OCI-LY1 (cell line): ENCODE data around the gene TNFAIP3.

Experiments used
- H2AFZ ChIP-seq: fragments of 200-600 bp; sonication (generic), shearing (Covaris generic); 2 replicates; pipeline ENCODE4 v1.6.0; 2014; ENCODE audit warnings: antibody characterized with exemption, mild to moderate bottlenecking, low read length
- H3F3A ChIP-seq: fragments of 200-600 bp; sonication (generic), shearing (Covaris generic); 2 replicates; pipeline ENCODE4 v1.6.0; 2014; ENCODE audit warnings: mild to moderate bottlenecking, antibody characterized with exemption, low read length, moderate library complexity; ENCODE audit not compliant: insufficient read depth
- H3K27ac ChIP-seq: fragments of 200-600 bp; sonication (generic); 2 replicates; pipeline ENCODE4 v1.5.1; 2014; ENCODE audit warnings: low read length, mixed run types, mild to moderate bottlenecking, low read depth; ENCODE audit not compliant: poor library complexity, severe bottlenecking
- H3K27me3 ChIP-seq: fragments of 200-600 bp; sonication (generic); 2 replicates; pipeline ENCODE4 v1.6.0; 2014; ENCODE audit warnings: antibody characterized with exemption, mild to moderate bottlenecking, low read length, moderate library complexity; ENCODE audit not compliant: insufficient read depth
- H3K36me3 ChIP-seq: fragments of 200-600 bp; sonication (generic); 2 replicates; pipeline ENCODE4 v1.6.1; 2014; ENCODE audit warnings: mild to moderate bottlenecking, antibody characterized with exemption, low read length, moderate library complexity, mixed read lengths; ENCODE audit not compliant: insufficient read depth
- H3K4me1 ChIP-seq: fragments of 200-600 bp; sonication (generic); 2 replicates; pipeline ENCODE4 v1.5.1; 2014; ENCODE audit warnings: mild to moderate bottlenecking, low read length, moderate library complexity; ENCODE audit not compliant: insufficient read depth, severe bottlenecking
- H3K4me2 ChIP-seq: fragments of 200-600 bp; sonication (generic), shearing (Covaris generic); 2 replicates; pipeline ENCODE4 v1.6.1; 2014; ENCODE audit warnings: low read length
- H3K4me3 ChIP-seq: fragments of 200-600 bp; sonication (generic); 2 replicates; pipeline ENCODE4 v1.5.1; 2014; ENCODE audit warnings: low read length, low read depth, mild to moderate bottlenecking, mixed read lengths; ENCODE audit not compliant: poor library complexity, severe bottlenecking
- H3K79me2 ChIP-seq: fragments of 200-600 bp; shearing (Covaris generic); 2 replicates; pipeline ENCODE4 v1.6.1; 2016; ENCODE audit warnings: mixed run types, low read length, mixed read lengths; ENCODE audit not compliant: insufficient read depth
- H3K9ac ChIP-seq: fragments of 200-600 bp; sonication (generic), shearing (Covaris generic); 2 replicates; pipeline ENCODE4 v1.6.1; 2014; ENCODE audit warnings: mild to moderate bottlenecking, low read length, mixed read lengths
- H3K9me2 ChIP-seq: fragments of 200-600 bp; sonication (generic), shearing (Covaris generic); 2 replicates; pipeline ENCODE4 v1.6.1; 2014; ENCODE audit warnings: low read depth, mild to moderate bottlenecking, low read length, mixed read lengths
- H3K9me3 ChIP-seq: fragments of 200-600 bp; shearing (Covaris generic); 2 replicates; pipeline ENCODE4 v1.6.1; 2014; ENCODE audit warnings: low read length, mixed read lengths
- H4K20me1 ChIP-seq: fragments of 200-600 bp; sonication (generic), shearing (Covaris generic); 2 replicates; pipeline ENCODE4 v1.6.0; 2016; ENCODE audit warnings: mild to moderate bottlenecking, low read length; ENCODE audit not compliant: insufficient read depth
- CTCF ChIP-seq: fragments of 200-600 bp; sonication (generic), shearing (Covaris generic); IDR thresholded peaks from 2 replicates; pipeline ENCODE4 v1.5.1; 2017; ENCODE audit warnings: mild to moderate bottlenecking, antibody characterized with exemption, low read length, moderate library complexity, mixed read lengths
- EZH2 ChIP-seq: fragments of 200-600 bp; sonication (generic), shearing (Covaris generic); IDR thresholded peaks from 2 replicates; pipeline ENCODE4 v1.8.0; 2017; ENCODE audit warnings: borderline replicate concordance, mixed run types, mild to moderate bottlenecking, antibody characterized with exemption, low read length, moderate library complexity, mixed read lengths

The TNFAIP3 gene

GRCh38 chr6:137866914-137867684, at the start of gene TNFAIP3:
TSS of gene TNFAIP3 (plus strand) at chr6:137867259. CDS start at chr6:137871228, 3,969 bp downstream.
- H3K9me2 ChIP-seq: no peaks in the 10 kb centered on the region
- no peaks in the 10 kb centered on the region for H3K9me3 ChIP-seq
- no peaks in the 10 kb centered on the region for H4K20me1 ChIP-seq
- H3K4me2 ChIP-seq: peak within 1 kb of the TSS; percentile 71
- no peaks in the 10 kb centered on the region for H3F3A ChIP-seq
- H3K27ac ChIP-seq: no peak within 1 kb of the TSS
- peak within 1 kb of the TSS; percentile 66 for H3K4me3 ChIP-seq
- no peaks in the 10 kb centered on the region for H3K27me3 ChIP-seq
- H3K36me3 ChIP-seq: peaks cover 6% of the 10 kb centered on the region; the same call in 1 of the 2 replicates
- TF ChIP-seq CTCF: peak; percentile 50
- TF ChIP-seq EZH2: no peak
- H3K79me2 ChIP-seq: no peaks in the 10 kb centered on the region
- peaks cover 49% of the 10 kb centered on the region for H3K4me1 ChIP-seq
- peak within 1 kb of the TSS; percentile 87 for H2AFZ ChIP-seq
- H3K9ac ChIP-seq: peak within 1 kb of the TSS; percentile 65

GRCh38 chr6:137818440-137818839, 48.6 kb upstream of the TNFAIP3 start:
- no peak overlapping the region for H3K4me3 ChIP-seq
- H3K36me3 ChIP-seq: no peaks in the 10 kb centered on the region
- H2AFZ ChIP-seq: no peak overlapping the region
- no peaks in the 10 kb centered on the region for H4K20me1 ChIP-seq
- H3K9ac ChIP-seq: no peak overlapping the region
- H3K4me2 ChIP-seq: no peak overlapping the region
- no peaks in the 10 kb centered on the region for H3F3A ChIP-seq
- no peaks in the 10 kb centered on the region for H3K79me2 ChIP-seq
- no peak for TF ChIP-seq EZH2
- TF ChIP-seq CTCF: no peak
- H3K9me3 ChIP-seq: no peaks in the 10 kb centered on the region
- peaks cover 9% of the 10 kb centered on the region for H3K4me1 ChIP-seq
- no peaks in the 10 kb centered on the region for H3K9me2 ChIP-seq
- no peak overlapping the region for H3K27ac ChIP-seq
- H3K27me3 ChIP-seq: no peaks in the 10 kb centered on the region

- Histone ChIP-seq H3K79me2 (no peaks in the 10 kb centered on the region), H3K27me3 (no peaks in the 10 kb centered on the region), H3K36me3 (no peaks in the 10 kb centered on the region), H3K9me2 (no peaks in the 10 kb centered on the region), H3K4me2 (no peak overlapping the region), H2AFZ (no peak overlapping the region), H3K9ac (no peak overlapping the region), H3K9me3 (no peaks in the 10 kb centered on the region), H3F3A (no peaks in the 10 kb centered on the region), H3K4me1 (peaks cover 9% of the 10 kb centered on the region), H3K4me3 (no peak overlapping the region), H3K27ac (no peak overlapping the region), H4K20me1 (no peaks in the 10 kb centered on the region)
- no peak for TF ChIP-seq CTCF
- TF ChIP-seq EZH2: no peak
Measured at GRCh38 chr6:137819740-137820139, 47.3 kb upstream of the TNFAIP3 start.
